ENCODE results near the gene ZNF296. TPM values are rescaled to one million over a fixed set of nuclear protein-coding genes. Genes with fewer than 3 reads are reported as not detected.

The ZNF296 gene
- total RNA-seq, 1 donor from 2014 or later = 0.54 TPM

- H3K27ac Mint-ChIP-seq (ENCODE audit: unreplicated experiment) = no peak overlapping the region
- peaks cover 12% of the 10 kb centered on the region for H3K27me3 Mint-ChIP-seq (ENCODE audit: unreplicated experiment)
- no peak for DNase-seq (ENCODE audit: low spot score)
- no peak overlapping the region for H3K4me3 Mint-ChIP-seq (ENCODE audit: unreplicated experiment)
- peaks cover 29% of the 10 kb centered on the region for H3K4me1 Mint-ChIP-seq (ENCODE audit: unreplicated experiment)
- peaks cover 13% of the 10 kb centered on the region for H3K36me3 Mint-ChIP-seq (ENCODE audit: low read depth, unreplicated experiment)
- no peak for TF ChIP-seq CTCF (IDR thresholded peaks at IDR 0.05; ENCODE audit: unreplicated experiment)
- H3K9me3 Mint-ChIP-seq (ENCODE audit: unreplicated experiment) = no peaks in the 10 kb centered on the region
Measured at GRCh38 chr19:45100201-45100600, 23.9 kb upstream of the ZNF296 start.

- no peak for DNase-seq (ENCODE audit: low spot score)
- Mint-ChIP-seq H3K4me1 (ENCODE audit: unreplicated experiment) (peaks cover 33% of the 10 kb centered on the region), H3K27ac (ENCODE audit: unreplicated experiment) (peak overlapping the region; percentile 34), H3K27me3 (ENCODE audit: unreplicated experiment) (peaks cover 13% of the 10 kb centered on the region), H3K36me3 (ENCODE audit: low read depth, unreplicated experiment) (peaks cover 16% of the 10 kb centered on the region), H3K4me3 (ENCODE audit: unreplicated experiment) (no peak overlapping the region), H3K9me3 (ENCODE audit: unreplicated experiment) (no peaks in the 10 kb centered on the region)
- no peak for TF ChIP-seq CTCF (IDR thresholded peaks at IDR 0.05; ENCODE audit: unreplicated experiment)
Measured at GRCh38 chr19:45099467-45100191, 23.4 kb upstream of the ZNF296 start.

GRCh38 chr19:45098521-45099466 is 22.5 kb upstream of the ZNF296 start:
- H3K27me3 Mint-ChIP-seq (ENCODE audit: unreplicated experiment) = peaks cover 19% of the 10 kb centered on the region
- no peaks in the 10 kb centered on the region for H3K9me3 Mint-ChIP-seq (ENCODE audit: unreplicated experiment)
- TF ChIP-seq CTCF (IDR thresholded peaks at IDR 0.05; ENCODE audit: unreplicated experiment) = no peak
- H3K4me3 Mint-ChIP-seq (ENCODE audit: unreplicated experiment) = peak overlapping the region; percentile 63
- peaks cover 21% of the 10 kb centered on the region for H3K36me3 Mint-ChIP-seq (ENCODE audit: low read depth, unreplicated experiment)
- DNase-seq (ENCODE audit: low spot score) = no peak
- H3K4me1 Mint-ChIP-seq (ENCODE audit: unreplicated experiment) = peaks cover 35% of the 10 kb centered on the region
- H3K27ac Mint-ChIP-seq (ENCODE audit: unreplicated experiment) = no peak overlapping the region

- no peaks in the 10 kb centered on the region for H3K9me3 Mint-ChIP-seq (ENCODE audit: unreplicated experiment)
- H3K27me3 Mint-ChIP-seq (ENCODE audit: unreplicated experiment) = peaks cover 19% of the 10 kb centered on the region
- peaks cover 24% of the 10 kb centered on the region for H3K36me3 Mint-ChIP-seq (ENCODE audit: low read depth, unreplicated experiment)
- H3K27ac Mint-ChIP-seq (ENCODE audit: unreplicated experiment) = peak overlapping the region; percentile 18
- H3K4me3 Mint-ChIP-seq (ENCODE audit: unreplicated experiment) = no peak overlapping the region
- no peak for DNase-seq (ENCODE audit: low spot score)
- no peak for TF ChIP-seq CTCF (IDR thresholded peaks at IDR 0.05; ENCODE audit: unreplicated experiment)
- peaks cover 37% of the 10 kb centered on the region for H3K4me1 Mint-ChIP-seq (ENCODE audit: unreplicated experiment)
Measured at GRCh38 chr19:45097776-45098520, 21.7 kb upstream of the ZNF296 start.
